Dermis blood vessel endothelial cell (primary cell): ENCODE data around the gene PTK6. TPM values are rescaled to one million over a fixed set of nuclear protein-coding genes. Genes with fewer than 3 reads are reported as not detected.
"Not testable (repeated sequence)": the region's sequence is repeated elsewhere in the genome, so short reads cannot be mapped to it uniquely, and the experiment has no call there.

Source experiments
- DNase-seq: peaks from one replicate; pipeline ENCODE4 v3.0.0; 2010
- total RNA-seq: library from RNA; depleted of rRNA; stranded (reverse); fragments of >200 nt; gene quantifications from 2 replicates; pipeline ENCODE4 v1.2.3, GENCODE V29; 2014

The PTK6 gene
- total RNA-seq: under 0.01 and 0.05 TPM in 2 replicates

DNA sequence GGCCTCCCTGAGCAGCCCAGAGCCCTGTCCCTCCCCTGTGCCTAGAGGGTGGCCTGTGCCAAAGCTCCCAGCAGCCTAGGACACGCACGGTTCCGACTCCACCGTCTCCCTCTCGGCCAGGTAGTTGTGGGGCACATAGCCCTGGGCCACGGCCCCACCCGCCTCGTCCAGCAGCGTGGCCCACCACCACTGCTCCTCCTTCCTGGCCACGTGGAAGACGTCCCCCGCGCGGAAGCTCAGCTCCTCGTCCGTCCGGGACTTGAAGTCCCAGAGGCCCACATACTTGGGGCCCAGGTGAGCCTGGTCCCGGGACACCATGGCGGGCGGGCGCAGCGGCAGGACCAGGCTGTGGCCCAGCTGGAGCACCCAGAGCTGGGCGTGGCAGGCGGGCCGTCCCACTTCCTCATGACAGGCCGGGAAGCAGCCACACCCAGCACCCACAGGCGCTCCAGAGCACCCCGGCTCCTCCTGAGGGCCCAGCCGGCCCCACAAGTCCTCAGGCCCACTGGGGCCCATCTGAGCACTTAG, at the start of gene PTK6:
TSS of gene PTK6 (minus strand) at position 380 of the 528 bp plus-strand sequence. CDS start at position 318, 62 bp downstream.
- DNase-seq: no peak

DNA sequence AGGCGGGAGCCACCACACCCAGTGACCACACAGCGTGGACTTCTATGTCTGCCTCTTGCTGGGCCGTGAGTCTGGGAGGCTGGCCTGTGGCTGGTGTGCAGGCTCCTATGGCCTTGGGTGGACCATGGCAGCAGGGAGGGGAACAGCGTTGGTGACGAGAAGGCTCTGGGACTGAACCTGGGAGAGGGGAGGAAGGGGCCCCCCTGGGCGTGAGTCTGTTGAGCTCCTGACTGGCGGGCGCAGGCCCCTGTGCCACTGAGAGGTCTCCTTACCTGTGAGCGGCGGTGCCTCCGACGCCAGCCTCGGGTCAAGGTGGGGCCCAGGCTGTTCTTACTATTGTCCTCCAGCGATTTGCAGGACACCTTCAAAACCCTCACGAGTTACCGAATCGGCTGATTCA, 49.6 kb upstream of the PTK6 start:
- DNase-seq: no peak

DNA sequence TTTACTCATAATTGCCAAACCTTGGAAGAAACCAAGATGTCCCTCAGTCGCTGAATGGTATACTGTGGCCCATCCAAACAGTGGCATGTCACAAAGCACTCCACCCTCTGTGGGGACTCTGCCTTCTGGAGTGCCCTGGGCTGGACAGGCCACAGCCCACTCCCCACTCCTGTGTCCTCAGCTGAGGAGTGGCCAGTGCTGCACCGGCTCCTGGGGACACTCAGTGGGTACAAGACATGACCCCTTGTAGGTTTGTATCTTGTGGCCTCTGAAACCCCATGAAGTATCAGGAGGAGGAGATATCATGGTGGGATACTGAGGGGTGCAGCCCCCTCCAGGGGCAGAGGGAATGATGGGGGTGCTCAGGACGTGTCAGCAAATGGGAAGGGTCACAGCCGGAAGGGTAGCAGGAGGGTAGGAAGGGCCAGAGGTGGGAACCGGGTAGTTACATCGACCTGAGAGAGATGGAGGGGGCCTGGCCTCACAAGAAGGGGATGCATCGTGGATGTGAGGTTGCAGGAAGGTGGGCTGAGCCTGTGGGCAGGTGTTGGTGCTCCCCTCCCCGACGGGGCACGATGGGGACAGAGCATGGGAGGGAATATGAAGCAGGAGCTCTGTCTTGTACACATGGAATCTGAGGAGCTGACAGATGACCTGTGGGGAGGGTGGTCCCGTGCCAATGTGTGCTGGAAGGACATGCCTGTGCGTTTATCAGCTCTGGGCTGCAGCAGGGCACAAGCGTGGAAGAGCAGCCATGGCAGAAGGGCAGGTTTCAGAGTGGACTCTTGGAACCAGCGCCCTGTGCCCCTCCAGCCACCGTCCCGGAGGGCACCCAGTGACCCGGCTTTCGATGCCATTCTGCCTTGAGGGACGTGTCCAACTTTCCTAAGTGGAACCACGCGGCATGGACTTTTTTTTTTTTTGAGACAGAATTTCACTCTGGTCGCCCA, 48.7 kb upstream of the PTK6 start:
- no peak for DNase-seq

DNA sequence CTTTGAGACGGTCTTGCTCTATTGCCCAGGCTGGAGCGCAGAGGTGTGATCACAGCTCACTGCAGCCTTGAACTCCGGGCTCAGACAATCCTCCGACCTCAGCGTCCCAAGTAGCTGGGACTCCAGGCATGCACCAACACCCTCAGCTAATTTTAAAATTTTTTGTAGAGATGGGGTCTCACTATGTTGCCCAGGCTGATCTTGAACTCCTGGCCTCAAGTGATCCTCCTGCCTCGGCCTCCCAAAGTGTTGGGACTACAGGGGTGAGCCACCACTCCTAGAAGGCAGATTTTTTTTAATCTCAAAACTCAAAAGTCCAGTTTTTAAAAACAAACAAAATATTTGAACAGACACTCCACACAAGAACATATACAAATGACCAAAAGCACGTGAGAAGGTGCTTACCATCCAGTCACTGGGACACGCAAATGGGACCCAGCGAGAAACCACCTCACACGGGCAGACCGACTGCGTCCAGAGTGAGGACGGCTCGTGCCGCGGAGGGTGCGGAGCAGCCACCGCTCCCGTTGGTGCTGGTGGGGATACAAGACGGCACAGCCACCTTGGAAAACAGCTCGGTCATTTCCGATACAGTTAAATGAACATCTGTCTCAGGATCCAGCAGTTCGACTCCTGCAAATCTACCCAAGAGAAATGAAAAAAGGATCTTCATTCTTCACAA, 45.3 kb upstream of the PTK6 start:
- no peak for DNase-seq

DNA sequence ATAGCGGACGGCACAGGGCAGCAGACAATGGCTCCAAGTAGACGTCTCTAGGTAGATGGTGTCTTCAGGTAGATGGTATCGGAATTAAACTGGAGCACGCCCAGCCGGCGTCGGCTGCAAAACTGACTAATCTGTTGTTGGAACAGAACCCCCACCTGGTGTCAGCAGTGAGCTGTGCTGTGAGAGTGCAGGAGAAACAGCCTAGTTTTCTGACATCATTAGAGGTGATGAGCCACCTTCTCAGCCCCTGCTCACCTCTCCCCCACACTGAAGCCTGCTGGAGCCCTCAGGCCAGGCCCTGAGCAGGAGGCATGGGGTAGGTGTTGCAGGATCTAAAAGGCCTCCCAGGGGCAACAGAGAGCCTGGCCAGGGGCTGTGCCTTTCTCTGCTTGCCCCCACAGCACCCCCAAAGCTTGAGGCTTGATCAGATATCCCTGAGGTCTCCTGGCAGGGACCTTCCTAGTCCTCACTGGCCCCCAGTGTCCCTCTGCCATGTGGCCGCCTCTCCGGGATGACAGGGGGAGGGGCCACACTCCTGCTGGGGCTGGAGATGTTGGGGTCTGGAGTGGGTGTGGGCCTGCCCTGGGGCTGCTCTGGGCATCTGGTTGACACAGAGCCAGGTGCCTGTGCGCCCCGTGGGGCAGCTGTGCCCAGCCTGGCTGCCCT, 43.8 kb upstream of the PTK6 start:
- peak; percentile 70 for DNase-seq

DNA sequence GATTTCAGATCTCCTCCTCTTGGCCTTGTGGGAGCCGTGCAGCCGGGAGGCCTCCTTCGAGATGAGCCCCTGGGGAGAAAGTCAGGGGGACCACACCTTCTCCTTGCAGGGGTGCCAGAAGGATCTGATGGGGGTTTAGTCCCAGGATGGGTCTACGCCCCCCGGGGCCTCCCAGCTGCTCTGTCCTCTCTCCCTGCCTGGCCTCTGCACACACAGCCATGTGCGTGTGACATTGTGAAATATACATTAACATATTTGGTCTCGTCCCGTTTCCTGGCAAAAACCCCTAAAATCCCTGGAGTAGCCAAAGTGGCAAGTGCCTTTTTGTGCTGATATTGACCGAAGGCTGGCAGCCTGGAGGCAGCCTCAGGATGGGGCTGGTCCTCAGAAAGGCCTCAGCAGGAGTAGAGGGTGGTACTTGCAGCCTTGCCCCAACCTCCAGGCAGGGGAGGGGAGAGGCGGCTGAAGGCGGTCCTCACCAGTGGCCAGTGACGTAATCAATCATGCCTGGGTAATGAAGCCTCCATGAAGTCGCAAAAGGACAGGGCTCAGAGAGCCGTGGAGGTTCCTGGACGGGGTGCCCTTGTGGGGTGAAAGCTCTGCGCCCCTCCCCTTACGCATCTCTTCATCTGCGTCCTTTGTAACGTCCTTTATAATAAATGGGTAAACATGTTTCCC, 42.0 kb upstream of the PTK6 start:
- no peak for DNase-seq

DNA sequence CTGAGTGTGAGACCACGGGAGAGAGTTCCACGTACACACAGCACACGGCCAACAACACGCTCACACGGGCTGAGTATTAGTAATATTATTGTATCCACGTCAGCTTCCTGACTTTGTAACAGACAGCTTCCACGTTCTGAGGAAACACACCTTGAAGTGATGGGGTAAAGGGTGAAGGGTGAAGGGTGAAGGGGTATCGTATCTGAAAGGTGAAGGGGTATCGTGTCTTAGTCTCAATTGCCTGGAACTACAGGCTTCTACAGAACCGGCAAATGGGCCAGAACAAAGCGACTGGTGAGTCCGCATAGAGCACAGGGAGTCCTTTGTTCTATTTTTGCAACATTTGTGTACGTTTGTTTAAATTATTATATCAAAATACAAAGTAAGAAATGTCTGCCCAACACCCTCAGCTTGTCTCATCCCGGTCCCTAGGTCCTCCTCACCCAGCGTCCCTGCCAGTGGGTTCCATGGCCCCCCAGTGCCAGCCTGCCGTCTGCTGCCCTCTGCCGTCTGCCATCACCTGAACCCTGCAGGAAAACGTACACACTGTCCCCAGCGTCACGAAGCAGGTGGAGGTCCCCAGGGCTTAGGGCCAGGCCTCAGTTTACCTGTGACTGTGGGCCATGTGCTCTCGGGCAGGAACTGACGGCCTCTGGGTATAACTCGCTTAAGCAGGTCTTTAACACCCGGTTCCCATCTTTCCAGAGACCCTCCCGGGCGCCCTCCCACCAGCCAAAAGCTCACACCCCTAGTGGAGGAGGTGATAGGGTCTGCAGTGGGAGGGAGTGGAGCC, 41.2 kb upstream of the PTK6 start:
- no peak for DNase-seq

DNA sequence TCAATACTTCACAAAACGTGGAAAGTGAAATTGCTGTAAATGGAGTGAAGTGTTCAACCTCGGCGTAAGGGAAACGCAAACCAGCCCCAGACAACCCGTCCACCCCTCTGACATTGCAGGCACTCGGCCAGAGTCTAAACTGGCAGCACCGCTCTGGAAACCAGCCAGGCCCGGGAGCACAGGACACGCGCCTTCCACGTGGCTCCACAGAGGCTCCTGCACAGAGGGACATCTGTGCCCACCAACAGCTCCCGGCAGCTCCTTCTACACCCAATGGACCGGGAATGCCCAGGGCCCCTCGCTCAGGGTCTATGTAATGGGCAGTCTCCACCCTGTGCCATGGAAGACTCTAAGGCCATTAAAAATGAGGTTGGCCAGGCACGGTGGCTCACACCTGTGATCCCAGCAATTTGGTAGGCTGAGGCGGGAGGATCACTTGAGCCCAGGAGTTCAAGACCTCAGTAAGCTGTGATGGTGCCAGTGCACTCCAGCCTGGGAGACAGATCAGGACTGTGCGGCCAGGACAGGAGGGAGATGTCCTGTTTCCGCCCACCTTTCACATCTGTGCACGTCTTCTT, 40.2 kb upstream of the PTK6 start:
- DNase-seq: peak; percentile 9

DNA sequence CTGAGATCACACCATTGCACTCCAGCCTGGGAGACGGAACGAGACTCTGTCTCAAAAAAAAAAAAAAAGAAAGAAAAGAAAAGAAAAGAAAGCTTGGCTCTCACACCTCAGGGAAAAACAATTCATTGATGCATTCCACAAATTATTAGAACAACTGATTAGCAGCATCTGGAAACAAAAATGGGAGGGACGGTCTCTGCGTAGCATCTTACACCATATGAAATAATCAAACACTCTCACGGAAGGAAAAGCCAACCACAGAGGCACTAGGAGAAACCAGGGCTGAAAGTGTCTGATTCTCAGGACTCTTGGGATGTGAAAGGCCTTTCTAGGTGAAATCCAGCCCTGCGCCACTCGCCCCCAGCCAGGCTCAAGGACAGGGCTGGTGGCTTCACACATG, 39.1 kb upstream of the PTK6 start:
- DNase-seq: no peak

DNA sequence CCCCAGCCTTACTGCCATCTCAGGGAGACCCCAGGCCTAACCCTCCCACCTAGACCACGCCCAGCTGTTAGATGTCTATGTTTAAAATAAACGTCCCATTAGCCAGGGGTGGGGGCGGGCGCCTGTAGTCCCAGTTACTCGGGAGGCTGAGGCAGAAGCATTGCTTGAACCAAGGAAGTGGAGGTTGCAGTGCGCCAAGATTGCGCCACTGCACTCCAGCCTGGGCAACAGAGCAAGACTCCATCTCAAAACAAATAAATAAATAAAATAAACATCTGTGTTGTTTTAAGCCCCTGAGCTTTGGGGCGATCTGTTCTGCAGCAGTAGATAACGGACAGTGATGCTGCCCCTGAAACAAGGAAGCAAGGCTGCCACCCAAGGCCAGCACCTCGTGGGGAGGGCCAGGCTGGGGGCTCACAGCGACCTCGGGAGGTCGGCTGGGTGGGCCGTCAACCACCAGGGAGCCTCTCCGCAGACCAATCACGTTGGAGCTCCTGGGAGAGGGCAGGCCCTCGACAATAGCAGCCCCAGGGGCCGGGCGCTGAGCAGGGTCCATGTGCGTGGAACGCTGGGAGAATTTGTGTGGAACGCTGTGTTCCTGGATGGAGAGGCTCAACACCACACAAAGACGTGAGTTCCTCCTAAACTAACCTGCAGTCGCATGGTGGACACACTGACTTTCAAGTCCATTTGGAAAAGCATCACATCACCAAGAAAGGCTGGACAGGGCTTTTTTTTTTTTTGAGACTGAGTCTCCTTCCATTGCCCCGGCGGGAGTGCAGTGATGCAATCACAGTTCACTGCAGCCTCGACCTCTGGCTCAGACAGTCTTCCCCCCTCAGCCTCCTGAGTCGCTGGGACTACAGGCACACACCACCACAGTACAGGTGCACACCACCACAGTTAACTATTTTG, 37.9 kb upstream of the PTK6 start:
- no peak for DNase-seq

DNA sequence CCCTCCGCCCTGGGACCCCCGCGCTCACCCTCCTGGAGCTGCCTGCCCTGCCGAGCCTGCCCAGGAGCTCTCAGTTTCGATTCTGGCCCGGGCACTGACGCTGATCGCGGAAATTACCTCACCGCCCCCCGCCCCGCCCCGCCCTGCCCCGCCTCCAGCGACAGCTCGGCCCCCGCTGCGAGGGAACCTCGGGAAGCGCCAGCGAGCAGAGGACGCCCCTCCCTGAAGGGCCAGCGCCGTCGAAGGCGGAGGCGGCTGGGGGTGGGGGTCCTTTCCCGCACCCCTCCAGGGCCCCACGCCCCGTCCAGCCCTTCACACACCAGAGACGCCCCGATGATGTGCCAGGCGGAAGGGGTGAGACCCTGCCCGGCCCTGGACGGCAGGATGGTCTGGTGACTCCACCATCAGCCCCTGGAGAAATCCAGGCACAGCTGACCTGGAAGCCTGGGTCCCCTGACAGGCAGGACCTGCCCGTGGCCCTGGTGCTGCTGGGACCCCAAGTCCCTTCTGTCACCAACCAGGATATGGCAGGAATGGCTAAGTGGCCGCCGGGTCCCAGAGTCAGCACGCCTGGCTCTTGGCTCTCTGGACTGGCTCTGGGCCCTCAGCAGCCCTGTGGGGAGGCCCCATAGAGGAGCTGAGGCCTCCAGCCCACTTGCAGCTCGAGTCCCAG, 37.1 kb upstream of the PTK6 start, which contains the start of gene HELZ2:
TSS of gene HELZ2 (minus strand) at position 84 of the 673 bp plus-strand sequence. CDS start 1,854 bp downstream, outside the sequence.
- DNase-seq: peak; percentile 75

DNA sequence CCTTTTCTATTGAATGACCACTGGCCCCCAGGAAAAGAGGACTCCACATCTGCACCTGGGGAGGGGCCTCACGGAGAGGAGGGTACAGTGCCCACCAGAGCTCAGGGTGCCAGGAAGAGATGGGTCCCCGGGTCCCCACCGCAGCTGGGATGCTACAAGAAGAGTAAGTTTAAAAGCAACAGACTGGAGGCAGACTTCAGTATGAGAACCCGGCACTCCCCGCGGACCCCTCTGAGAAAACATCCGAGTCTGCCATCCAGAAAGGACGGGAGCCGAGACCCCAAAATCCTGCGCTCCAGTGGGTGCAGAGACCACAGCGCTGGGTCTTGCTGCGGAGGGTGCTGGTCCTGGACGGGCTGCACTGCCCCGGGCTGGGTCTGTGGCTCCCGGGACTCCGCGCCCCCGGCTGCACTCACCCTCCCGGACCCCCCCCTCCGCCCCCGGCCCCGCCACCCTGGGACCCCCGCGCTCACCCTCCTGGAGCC, 36.5 kb upstream of the PTK6 start:
- no peak for DNase-seq

DNA sequence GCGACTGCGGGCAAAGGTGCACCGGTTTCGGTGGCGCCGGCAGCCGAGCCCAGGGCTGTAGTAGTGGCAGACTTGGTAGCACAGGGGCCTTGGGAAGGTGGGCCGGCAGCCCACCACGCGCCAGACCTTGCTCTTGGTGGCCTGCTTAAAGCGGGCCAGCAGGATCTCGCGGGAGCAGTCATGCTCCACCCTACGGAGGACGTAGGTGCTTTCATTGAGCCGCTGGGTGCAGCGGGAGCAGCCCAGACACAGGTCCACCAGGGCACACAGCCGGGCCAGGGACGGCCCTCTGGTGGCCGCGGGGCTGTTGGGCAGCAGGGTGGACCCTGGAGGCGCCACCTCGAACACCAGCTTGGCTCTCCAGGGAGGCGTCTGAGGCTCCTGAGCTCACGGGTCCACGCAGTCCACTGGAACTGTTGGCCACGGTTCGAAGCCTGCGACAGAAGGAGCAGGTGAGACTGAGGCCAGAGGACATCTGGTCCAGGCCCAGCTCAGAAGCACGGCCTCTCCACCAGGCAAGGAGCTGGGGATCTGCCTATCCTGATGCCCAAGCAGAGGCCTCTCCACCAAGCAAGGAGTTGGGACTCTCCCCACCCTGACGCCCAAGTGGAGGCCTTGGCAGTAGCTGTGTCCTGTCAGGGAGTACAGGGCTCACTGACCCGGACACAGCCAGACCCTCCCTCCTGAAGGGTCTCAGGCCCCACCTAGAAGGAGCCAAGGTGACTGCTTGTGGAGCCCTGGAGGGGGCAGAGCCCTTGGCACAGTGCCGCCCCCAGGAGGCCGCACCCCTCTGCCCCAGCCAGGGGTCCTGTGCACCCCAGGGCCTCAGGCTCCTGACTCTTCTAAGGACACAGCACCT, 35.8 kb upstream of the PTK6 start:
- DNase-seq: peak; percentile 37

DNA sequence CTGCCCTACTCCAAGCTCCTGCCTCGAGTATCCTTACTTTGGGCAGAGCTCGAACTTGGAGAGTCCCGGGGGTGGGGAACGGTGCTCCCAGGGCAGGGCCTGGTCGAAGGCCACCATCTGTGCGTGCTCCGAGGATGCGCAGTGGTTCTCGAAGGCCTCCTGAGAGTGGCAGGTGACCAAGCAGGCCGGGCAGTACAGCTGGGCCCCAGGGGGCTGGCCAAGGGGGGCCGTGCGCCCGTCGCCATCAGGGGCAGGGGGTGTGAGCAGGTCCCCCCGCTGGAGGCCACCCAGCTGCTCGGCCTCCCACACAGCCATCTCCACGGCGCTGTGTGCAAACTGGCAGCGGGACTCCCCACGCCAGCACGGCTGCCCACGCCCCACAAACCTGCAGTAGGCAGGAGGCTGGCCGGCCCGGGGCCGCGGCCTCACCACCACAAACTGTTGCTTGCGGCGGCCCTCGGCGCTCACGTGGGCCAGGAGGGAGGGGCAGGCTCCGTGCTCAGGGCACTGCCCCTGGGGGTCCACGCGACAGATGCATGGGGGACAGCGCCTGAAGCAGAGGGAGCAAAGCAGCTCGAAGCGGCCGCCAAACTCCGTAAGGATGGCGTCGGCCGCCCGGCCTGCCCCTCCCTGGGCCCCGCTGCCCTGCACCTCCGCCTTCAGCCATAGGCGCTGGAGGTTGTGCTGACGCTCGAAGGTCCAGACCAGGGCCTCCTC, 35.1 kb upstream of the PTK6 start:
- no peak for DNase-seq

DNA sequence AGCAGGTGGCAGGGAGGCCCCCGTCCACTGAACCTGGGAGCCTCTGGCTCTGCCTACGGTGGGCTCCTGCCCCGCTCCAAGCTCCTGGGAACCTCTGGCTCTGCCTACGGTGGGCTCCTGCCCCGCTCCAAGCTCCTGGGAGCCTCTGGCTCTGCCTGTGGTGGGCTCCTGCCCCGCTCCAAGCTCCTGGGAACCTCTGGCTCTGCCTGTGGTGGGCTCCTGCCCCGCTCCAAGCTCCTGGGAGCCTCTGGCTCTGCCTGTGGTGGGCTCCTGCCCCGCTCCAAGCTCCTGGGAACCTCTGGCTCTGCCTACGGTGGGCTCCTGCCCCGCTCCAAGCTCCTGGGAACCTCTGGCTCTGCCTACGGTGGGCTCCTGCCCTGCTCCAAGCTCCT, 33.9 kb upstream of the PTK6 start:
- DNase-seq: not testable (repeated sequence)

DNA sequence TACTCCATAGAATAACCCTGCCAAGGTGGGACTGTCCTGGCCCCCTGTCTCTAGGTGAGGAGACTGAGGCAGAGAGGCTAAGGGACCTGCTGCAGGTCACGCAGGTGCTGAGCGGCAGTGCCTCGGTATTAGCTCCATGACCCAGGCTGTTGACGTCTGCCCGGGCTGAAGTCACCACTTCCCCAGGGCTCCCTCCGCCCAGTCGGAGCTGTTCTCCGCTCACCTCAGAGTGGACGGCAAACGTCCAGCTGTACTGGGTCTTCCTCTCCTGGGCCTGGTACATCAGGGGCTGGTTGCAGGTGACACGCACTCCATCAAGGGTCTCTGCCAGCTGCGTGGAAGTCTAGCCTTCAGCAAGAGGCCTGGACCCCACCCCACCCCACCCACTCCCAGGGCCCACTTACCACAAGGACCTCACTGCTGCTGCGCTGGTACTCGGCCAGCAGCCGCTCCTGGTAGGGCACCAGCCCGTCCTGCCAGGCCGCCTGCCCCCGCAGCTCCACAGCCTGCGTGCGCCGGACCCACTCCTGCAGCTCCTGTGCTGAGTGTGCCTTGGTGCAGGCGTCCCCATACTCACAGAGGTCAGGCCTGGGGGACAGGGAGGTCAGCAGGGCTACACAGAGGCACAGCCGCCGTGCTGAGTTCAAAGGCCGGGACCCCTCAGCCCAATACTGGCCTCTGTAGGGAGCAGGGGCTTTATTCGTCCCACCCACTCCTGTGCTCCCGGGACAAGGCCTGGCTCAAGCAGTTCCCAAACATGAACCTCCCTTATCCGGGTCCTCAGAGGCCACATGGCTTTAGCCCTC, 33.3 kb upstream of the PTK6 start:
- DNase-seq: no peak
